Measurements from ENCODE around the gene PNRC1. TPM values are rescaled to one million over a fixed set of nuclear protein-coding genes. Genes with fewer than 3 reads are reported as not detected.
A peak's percentile ranks its signal among the peaks of the same experiment; 100 is the strongest.

PNRC1 gene
- total and polyA plus RNA-seq, 4 donors = 54.9 to 329 (median 141) TPM

DNA sequence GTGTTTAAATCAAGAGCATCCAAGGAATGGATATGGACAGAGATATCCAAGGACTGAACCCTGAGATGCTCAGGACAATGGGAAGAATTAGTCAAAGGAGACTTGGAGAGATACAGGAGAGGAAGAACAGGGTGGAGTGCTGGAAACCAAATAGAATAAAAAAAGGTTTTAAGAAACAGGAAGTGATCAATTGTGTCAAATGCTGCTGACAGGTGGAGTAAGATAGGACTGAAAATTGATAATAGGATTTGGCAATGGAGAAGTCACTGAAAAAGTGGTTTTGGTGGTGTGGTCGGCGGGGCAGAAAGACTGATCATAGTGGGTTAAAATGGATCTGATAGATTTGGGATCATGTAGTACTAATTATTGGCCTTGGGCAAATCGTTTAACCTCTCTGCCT lies 37.9 kb upstream of the PNRC1 start:
- Histone ChIP-seq H3K27me3 (ENCODE audit: control insufficient read depth in 3 of 3, insufficient read depth in 3 of 3, low read length in 2 of 3) (no peaks in the 10 kb centered on the region), H3K9ac (ENCODE audit: insufficient read depth in 1 of 2, low read length in 2 of 2) (no peak overlapping the region), H3K27ac (ENCODE audit: low read depth in 1 of 2, low read length in 1 of 2) (no peak overlapping the region), H3K36me3 (ENCODE audit: control insufficient read depth in 4 of 4, insufficient read depth in 4 of 4, low read length in 4 of 4) (no peaks in the 10 kb centered on the region), H3K4me1 (ENCODE audit: control insufficient read depth in 5 of 5, insufficient read depth in 5 of 5, low read length in 5 of 5) (peaks cover 0 to 6% (median 0%) of the 10 kb centered on the region in 5 donors), H3K4me3 (no peak overlapping the region), H3K9me3 (ENCODE audit: control insufficient read depth in 4 of 4, insufficient read depth in 3 of 4, low read length in 3 of 4) (peaks cover 0 to 3% (median 0%) of the 10 kb centered on the region in 4 donors)
- TF ChIP-seq, protein P1, sequence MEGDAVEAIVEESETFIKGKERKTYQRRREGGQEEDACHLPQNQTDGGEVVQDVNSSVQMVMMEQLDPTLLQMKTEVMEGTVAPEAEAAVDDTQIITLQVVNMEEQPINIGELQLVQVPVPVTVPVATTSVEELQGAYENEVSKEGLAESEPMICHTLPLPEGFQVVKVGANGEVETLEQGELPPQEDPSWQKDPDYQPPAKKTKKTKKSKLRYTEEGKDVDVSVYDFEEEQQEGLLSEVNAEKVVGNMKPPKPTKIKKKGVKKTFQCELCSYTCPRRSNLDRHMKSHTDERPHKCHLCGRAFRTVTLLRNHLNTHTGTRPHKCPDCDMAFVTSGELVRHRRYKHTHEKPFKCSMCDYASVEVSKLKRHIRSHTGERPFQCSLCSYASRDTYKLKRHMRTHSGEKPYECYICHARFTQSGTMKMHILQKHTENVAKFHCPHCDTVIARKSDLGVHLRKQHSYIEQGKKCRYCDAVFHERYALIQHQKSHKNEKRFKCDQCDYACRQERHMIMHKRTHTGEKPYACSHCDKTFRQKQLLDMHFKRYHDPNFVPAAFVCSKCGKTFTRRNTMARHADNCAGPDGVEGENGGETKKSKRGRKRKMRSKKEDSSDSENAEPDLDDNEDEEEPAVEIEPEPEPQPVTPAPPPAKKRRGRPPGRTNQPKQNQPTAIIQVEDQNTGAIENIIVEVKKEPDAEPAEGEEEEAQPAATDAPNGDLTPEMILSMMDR (IDR thresholded peaks at IDR 0.05; ENCODE audit: control extremely low read depth, extremely low read depth) = no peak
- no peak for ATAC-seq (ENCODE audit: insufficient read depth, low FRiP score)
- 86 to 87% methylated on average over 3 of the region's 3 CpGs for WGBS, 2 donors
- no peak for DNase-seq

DNA sequence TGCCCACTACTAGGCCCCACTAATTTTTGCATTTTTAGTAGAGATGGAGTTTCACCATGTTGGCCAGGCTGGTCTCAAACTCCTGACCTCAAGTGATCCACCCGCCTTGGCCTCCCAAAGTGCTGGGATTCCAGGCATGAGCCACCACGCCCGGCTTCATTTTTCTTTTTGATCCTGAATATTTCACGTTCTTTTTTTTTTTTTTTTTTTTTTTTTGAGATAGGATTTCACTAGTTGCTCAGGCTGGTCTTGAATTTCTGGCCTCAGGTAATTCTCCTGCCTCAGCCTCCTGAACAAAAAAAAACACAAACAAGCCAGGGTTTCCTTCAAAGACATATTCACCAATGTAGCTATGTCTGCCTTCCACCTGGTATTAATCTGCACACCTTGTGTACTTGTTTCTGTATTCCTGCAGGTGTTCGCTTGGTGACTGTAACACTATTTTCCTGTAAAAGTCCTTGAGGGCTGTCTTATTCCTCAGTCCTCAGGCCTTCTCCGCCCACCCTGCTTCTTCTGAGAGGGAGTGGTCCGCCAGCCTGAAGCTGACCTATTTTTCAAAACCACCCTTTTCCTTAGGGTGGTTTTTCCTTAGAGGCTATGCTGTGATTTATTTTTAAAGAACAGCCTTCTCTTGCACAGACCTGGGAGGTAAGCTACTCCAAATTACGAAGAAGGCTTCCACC lies 36.1 kb upstream of the PNRC1 start:
- H3K27me3 ChIP-seq (ENCODE audit: control insufficient read depth in 3 of 3, insufficient read depth in 3 of 3, low read length in 2 of 3) = no peaks in the 10 kb centered on the region
- ATAC-seq (ENCODE audit: insufficient read depth, low FRiP score) = no peak
- WGBS, 2 donors = 78 to 86% methylated on average over 8 of the region's 8 CpGs
- no peak for DNase-seq
- no peaks in the 10 kb centered on the region for H3K9me3 ChIP-seq (ENCODE audit: control insufficient read depth in 4 of 4, insufficient read depth in 3 of 4, low read length in 3 of 4)
- peaks cover 0 to 6% (median 2%) of the 10 kb centered on the region in 5 donors for H3K4me1 ChIP-seq (ENCODE audit: control insufficient read depth in 5 of 5, insufficient read depth in 5 of 5, low read length in 5 of 5)
- TF ChIP-seq, protein P1 (IDR thresholded peaks at IDR 0.05; ENCODE audit: control extremely low read depth, extremely low read depth) = no peak
- no peak overlapping the region for H3K27ac ChIP-seq (ENCODE audit: low read depth in 1 of 2, low read length in 1 of 2)
- H3K9ac ChIP-seq (ENCODE audit: insufficient read depth in 1 of 2, low read length in 2 of 2) = no peak overlapping the region
- no peak overlapping the region for H3K4me3 ChIP-seq
- H3K36me3 ChIP-seq (ENCODE audit: control insufficient read depth in 4 of 4, insufficient read depth in 4 of 4, low read length in 4 of 4) = no peaks in the 10 kb centered on the region

DNA sequence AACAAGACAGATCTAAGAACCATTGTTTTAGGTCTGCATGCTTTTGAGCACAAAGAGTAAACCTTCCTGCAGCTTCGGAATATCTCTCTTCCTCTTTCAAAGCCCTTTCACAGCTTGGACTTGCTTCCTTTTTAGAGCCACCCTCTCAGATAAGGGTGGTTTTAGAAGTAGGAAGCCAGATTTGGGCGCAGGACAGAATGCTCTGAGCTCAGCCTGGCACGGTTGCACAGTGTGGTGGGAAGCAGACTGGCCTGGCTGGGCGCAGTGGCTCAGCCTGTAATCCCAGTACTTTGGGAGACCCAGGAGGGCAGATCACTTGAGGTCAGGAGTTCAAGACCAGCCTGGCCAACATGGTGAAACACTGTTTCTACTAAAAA lies 35.6 kb upstream of the PNRC1 start:
- H3K4me3 ChIP-seq = no peak overlapping the region
- no peaks in the 10 kb centered on the region for H3K9me3 ChIP-seq (ENCODE audit: control insufficient read depth in 4 of 4, insufficient read depth in 3 of 4, low read length in 3 of 4)
- no peaks in the 10 kb centered on the region for H3K27me3 ChIP-seq (ENCODE audit: control insufficient read depth in 3 of 3, insufficient read depth in 3 of 3, low read length in 2 of 3)
- WGBS, 2 donors = 23 to 53% methylated on average over 4 of the region's 4 CpGs
- no peak overlapping the region for H3K27ac ChIP-seq (ENCODE audit: low read depth in 1 of 2, low read length in 1 of 2)
- TF ChIP-seq, protein P1 (IDR thresholded peaks at IDR 0.05; ENCODE audit: control extremely low read depth, extremely low read depth) = no peak
- no peak overlapping the region for H3K9ac ChIP-seq (ENCODE audit: insufficient read depth in 1 of 2, low read length in 2 of 2)
- H3K36me3 ChIP-seq (ENCODE audit: control insufficient read depth in 4 of 4, insufficient read depth in 4 of 4, low read length in 4 of 4) = no peaks in the 10 kb centered on the region
- H3K4me1 ChIP-seq (ENCODE audit: control insufficient read depth in 5 of 5, insufficient read depth in 5 of 5, low read length in 5 of 5) = peaks cover 0 to 8% (median 2%) of the 10 kb centered on the region in 5 donors
- DNase-seq (no peak), ATAC-seq (ENCODE audit: insufficient read depth, low FRiP score) (peak; percentile 28)

DNA sequence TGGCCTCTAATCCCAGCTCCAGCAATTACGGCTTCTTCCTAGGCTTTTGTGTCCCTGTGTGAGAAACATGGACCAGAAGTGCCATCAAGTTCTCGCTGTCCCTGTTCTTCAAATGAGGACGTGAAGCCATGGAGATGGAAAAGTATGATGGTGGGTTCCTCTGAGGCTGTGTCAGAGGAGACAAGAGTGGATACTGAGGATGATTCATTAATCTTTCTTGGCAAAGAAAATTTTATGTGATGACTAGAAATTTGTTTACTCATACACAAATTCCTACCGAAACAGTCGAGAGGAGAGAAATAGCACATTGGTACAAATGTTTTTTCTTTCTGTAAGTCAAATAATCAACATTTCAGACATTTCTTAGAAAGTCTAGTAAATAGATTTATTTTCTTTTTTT lies 35.0 kb upstream of the PNRC1 start:
- no peak overlapping the region for H3K27ac ChIP-seq (ENCODE audit: low read depth in 1 of 2, low read length in 1 of 2)
- no peaks in the 10 kb centered on the region for H3K27me3 ChIP-seq (ENCODE audit: control insufficient read depth in 3 of 3, insufficient read depth in 3 of 3, low read length in 2 of 3)
- no peak overlapping the region for H3K4me3 ChIP-seq
- WGBS, 2 donors = 88 to 93% methylated on average over 5 of the region's 5 CpGs
- no peaks in the 10 kb centered on the region for H3K9me3 ChIP-seq (ENCODE audit: control insufficient read depth in 4 of 4, insufficient read depth in 3 of 4, low read length in 3 of 4)
- TF ChIP-seq, protein P1 (IDR thresholded peaks at IDR 0.05; ENCODE audit: control extremely low read depth, extremely low read depth) = no peak
- ATAC-seq (ENCODE audit: insufficient read depth, low FRiP score) (no peak), DNase-seq (no peak)
- H3K9ac ChIP-seq (ENCODE audit: insufficient read depth in 1 of 2, low read length in 2 of 2) = no peak overlapping the region
- peaks cover 0 to 12% (median 4%) of the 10 kb centered on the region in 5 donors for H3K4me1 ChIP-seq (ENCODE audit: control insufficient read depth in 5 of 5, insufficient read depth in 5 of 5, low read length in 5 of 5)
- no peaks in the 10 kb centered on the region for H3K36me3 ChIP-seq (ENCODE audit: control insufficient read depth in 4 of 4, insufficient read depth in 4 of 4, low read length in 4 of 4)

Data from lung (tissue), 12 donors.